HCT116 (cell line): ENCODE results near the gene CALHM3. TPM values are rescaled to one million over a fixed set of nuclear protein-coding genes. Genes with fewer than 3 reads are reported as not detected.

Experiments used
- ATAC-seq: fragments of 200-7000 bp; cut with Tn5 transposase; 2 replicates; pipeline ENCODE4 v1.9.1; 2020; ENCODE audit warnings: mild to moderate bottlenecking, moderate library complexity
- BruUV-seq: library from RNA; stranded (reverse); fragments of 400-500 nt; replicated peaks from 2 replicates; lab custom pipeline; 2021; lab: Mats Ljungman, UMichigan
- CTCF ChIA-PET: fragments of 300-600 bp; sonication (Branson Sonifier 250); formaldehyde crosslinking; loops from one replicate; lab custom pipeline; 2021; ENCODE audit warnings: antibody characterized with exemption; lab: Charles Lee
- POLR2A ChIA-PET: fragments of 300-600, 350-600 bp; sonication (Branson Sonifier 250); formaldehyde crosslinking; loops from one replicate; lab custom pipeline; 2021; ENCODE audit warnings: antibody characterized with exemption; lab: Charles Lee
- RAD21 ChIA-PET, 2 experiments: fragments of 300-600 bp; sonication (Branson Sonifier 250); formaldehyde crosslinking; loops; one replicate each; lab custom pipeline; 2023; ENCODE audit warnings: low total read pairs in 2 of 2; ENCODE audit not compliant: uncharacterized antibody in 2 of 2, unreplicated experiment in 2 of 2, low non-redundant PET in 1 of 2; lab: Charles Lee
- DNase-seq: peaks from one replicate; pipeline ENCODE4 v3.0.0-alpha.2; 2010; ENCODE audit warnings: low read depth, low spot score
- H2AFZ ChIP-seq: fragments of 200-600 bp; shearing (Covaris generic), sonication (generic); 2 replicates; pipeline ENCODE4 v1.6.1; 2017; ENCODE audit warnings: low read depth, mixed run types, mixed read lengths, antibody characterized with exemption, low read length; ENCODE audit not compliant: poor library complexity, severe bottlenecking
- H3K27ac ChIP-seq: 2 replicates; pipeline ENCODE4 v1.5.1; 2012; ENCODE audit warnings: low read depth, low read length
- H3K27me3 ChIP-seq: fragments of 200-600 bp; sonication (generic); 2 replicates; pipeline ENCODE4 v1.6.1; 2016; ENCODE audit warnings: mixed run types, low read length, mixed read lengths; ENCODE audit not compliant: insufficient read depth
- H3K36me3 ChIP-seq, 2 experiments: fragments of 200-500 bp in 1 of 2; fragments of 200-600 bp in 1 of 2; sonication (Bioruptor generic) in 1 of 2; sonication (generic) in 1 of 2; 2 replicates each; pipeline versions ENCODE4 v1.5.1 to v1.6.1; 2014 to 2016; ENCODE audit warnings: low read length in 2 of 2, inconsistent platforms in 1 of 2, mixed read lengths in 1 of 2, mixed run types in 1 of 2; ENCODE audit not compliant: insufficient read depth in 2 of 2, control insufficient read depth in 1 of 2
- H3K4me1 ChIP-seq, 2 experiments: fragments of 200-600 bp in 1 of 2; sonication (generic) in 1 of 2; 2 replicates each; pipeline versions ENCODE4 v1.5.1 to v1.6.1; 2012 to 2017; ENCODE audit warnings: low read length in 2 of 2, inconsistent platforms in 1 of 2, mild to moderate bottlenecking in 1 of 2, mixed read lengths in 1 of 2, mixed run types in 1 of 2, moderate library complexity in 1 of 2; ENCODE audit not compliant: insufficient read depth in 2 of 2, control insufficient read depth in 1 of 2
- H3K4me2 ChIP-seq: fragments of 200-600 bp; sonication (generic); 2 replicates; pipeline ENCODE4 v1.6.1; 2017; ENCODE audit warnings: mixed run types, low read length, mixed read lengths
- H3K4me3 ChIP-seq, 2 experiments: fragments of 200-600 bp in 1 of 2; sonication (generic) in 1 of 2; replicated peaks in 1 of 2; 2 replicates each; pipeline ENCODE4 v1.5.1; 2011 to 2016; ENCODE audit warnings: low read length in 2 of 2, control low read depth in 1 of 2, low read depth in 1 of 2, mild to moderate bottlenecking in 1 of 2, mixed read lengths in 1 of 2, mixed run types in 1 of 2
- H3K79me2 ChIP-seq: fragments of 200-600 bp; sonication (generic); 2 replicates; pipeline ENCODE4 v1.6.1; 2017; ENCODE audit warnings: mild to moderate bottlenecking, mixed run types, low read length, moderate library complexity, mixed read lengths; ENCODE audit not compliant: insufficient read depth
- H3K9ac ChIP-seq: fragments of 200-600 bp; sonication (generic); 2 replicates; pipeline ENCODE4 v1.6.1; 2016; ENCODE audit warnings: low read length, mixed read lengths
- H3K9me2 ChIP-seq: fragments of 200-600 bp; sonication (generic), shearing (Covaris generic); 2 replicates; pipeline ENCODE4 v1.6.1; 2017; ENCODE audit warnings: mixed run types, mild to moderate bottlenecking, moderate library complexity; ENCODE audit not compliant: insufficient read depth
- H3K9me3 ChIP-seq, 2 experiments: fragments of 200-500 bp in 1 of 2; fragments of 200-600 bp in 1 of 2; sonication (Bioruptor generic) in 1 of 2; sonication (generic) in 1 of 2; 2 replicates each; pipeline ENCODE4 v1.6.1; 2014 to 2017; ENCODE audit warnings: low read length in 2 of 2, mixed read lengths in 2 of 2, inconsistent platforms in 1 of 2, low read depth in 1 of 2, mild to moderate bottlenecking in 1 of 2, mixed run types in 1 of 2, moderate library complexity in 1 of 2; ENCODE audit not compliant: control insufficient read depth in 1 of 2, insufficient read depth in 1 of 2
- H4K20me1 ChIP-seq: fragments of 200-600 bp; sonication (generic), shearing (Covaris generic); 2 replicates; pipeline ENCODE4 v1.6.1; 2017; ENCODE audit warnings: mixed run types, mild to moderate bottlenecking, moderate library complexity; ENCODE audit not compliant: insufficient read depth
- CBX3 ChIP-seq: IDR thresholded peaks from 2 replicates; pipeline ENCODE4 v1.6.1; 2012; ENCODE audit warnings: low read depth
- EZH2phosphoT487 ChIP-seq: fragments of 200-600 bp; IDR thresholded peaks from 2 replicates; pipeline ENCODE4 v1.6.1; 2018; ENCODE audit warnings: antibody characterized with exemption, borderline replicate concordance
- FOSL1 ChIP-seq: IDR thresholded peaks from 2 replicates; pipeline ENCODE4 v1.6.1; 2012; ENCODE audit warnings: low read depth
- POLR2AphosphoS5 ChIP-seq: IDR thresholded peaks from 2 replicates; pipeline ENCODE4 v1.6.1; 2011; ENCODE audit warnings: mild to moderate bottlenecking, low read depth, low read length, moderate library complexity
- RAD21 ChIP-seq: IDR thresholded peaks from 2 replicates; pipeline ENCODE4 v1.6.1; 2012; ENCODE audit warnings: low read depth, mild to moderate bottlenecking
- SIN3A ChIP-seq: IDR thresholded peaks from 2 replicates; pipeline ENCODE4 v1.6.1; 2012; ENCODE audit warnings: low read depth
- SP1 ChIP-seq: IDR thresholded peaks from 2 replicates; pipeline ENCODE4 v1.6.1; 2012; ENCODE audit warnings: low read depth
- YY1 ChIP-seq: IDR thresholded peaks from 2 replicates; pipeline ENCODE4 v1.6.1; 2011; ENCODE audit warnings: low read length, low read depth, moderate library complexity, mild to moderate bottlenecking; ENCODE audit not compliant: insufficient replicate concordance; ENCODE audit errors: extremely low read depth
- intact Hi-C: fragments of 100-400 bp; cut with micrococcal nuclease; formaldehyde crosslinking; loops from 2 replicates; pipeline ENCODE4 v1.10.0; 2022
- total RNA-seq: library from RNA; stranded (reverse); gene quantifications from one replicate; pipeline ENCODE4 v1.2.1, GENCODE V29; 2021; ENCODE audit not compliant: unreplicated experiment
- TF ChIP-seq, protein P1 (sequence below): IDR thresholded peaks from 2 replicates; pipeline ENCODE4 v1.6.1; 2012
- TF ChIP-seq, protein P2 (sequence below): IDR thresholded peaks from 2 replicates; pipeline ENCODE4 v1.6.1; 2012
- TF ChIP-seq, protein P3 (sequence below), 3 experiments: fragments of 200-600 bp in 1 of 3; sonication (generic) in 1 of 3; IDR thresholded peaks in 2 of 3; conservative IDR thresholded peaks in 1 of 3; 2 replicates each; pipeline ENCODE4 v1.5.1; 2012 to 2017; ENCODE audit warnings: low read depth in 2 of 3, low read length in 2 of 3, antibody characterized with exemption in 1 of 3, borderline replicate concordance in 1 of 3, control low read depth in 1 of 3, mild to moderate bottlenecking in 1 of 3, mixed read lengths in 1 of 3, mixed run types in 1 of 3, moderate library complexity in 1 of 3; ENCODE audit not compliant: insufficient read depth in 1 of 3
- TF ChIP-seq, protein P4 (sequence below): IDR thresholded peaks from 2 replicates; pipeline ENCODE4 v1.6.1; 2011; ENCODE audit warnings: mild to moderate bottlenecking, low read length, moderate library complexity; ENCODE audit not compliant: insufficient replicate concordance; ENCODE audit errors: extremely low read depth
- TF ChIP-seq, protein P5 (sequence below): IDR thresholded peaks from 2 replicates; pipeline ENCODE4 v1.6.1; 2012; ENCODE audit warnings: low read depth

CALHM3 gene
- total RNA-seq, 1 experiment from 2014 or later, result 0.49 TPM

DNA sequence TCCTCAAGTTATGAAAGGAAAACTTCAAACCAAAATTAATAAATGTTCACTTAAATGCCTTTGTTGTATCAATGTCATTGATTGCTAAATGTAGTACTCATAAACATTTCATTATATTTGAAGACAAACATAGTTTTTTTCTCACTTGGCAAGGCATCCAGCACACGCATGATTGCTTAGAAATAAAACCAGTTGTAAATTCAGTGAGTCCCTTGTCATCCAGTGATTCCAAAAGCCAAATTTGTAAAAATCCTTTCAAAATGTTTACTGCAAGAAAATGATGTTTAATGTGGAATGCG, 8.3 kb upstream of the CALHM3 start:
- CTCF ChIA-PET, result interaction anchor here (1.9 kb wide), 1 partner anchor 16 kb away, joined by 5 read pairs; no protein-coding TSS in a partner anchor
- ATAC-seq, result no peak
- TF ChIP-seq, protein P1, sequence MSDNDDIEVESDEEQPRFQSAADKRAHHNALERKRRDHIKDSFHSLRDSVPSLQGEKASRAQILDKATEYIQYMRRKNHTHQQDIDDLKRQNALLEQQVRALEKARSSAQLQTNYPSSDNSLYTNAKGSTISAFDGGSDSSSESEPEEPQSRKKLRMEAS, result no peak
- TF ChIP-seq SP1 (no peak), EZH2phosphoT487 (no peak), FOSL1 (no peak), POLR2AphosphoS5 (no peak), CBX3 (no peak), YY1 (no peak), RAD21 (no peak), SIN3A (no peak)
- TF ChIP-seq, protein P2, sequence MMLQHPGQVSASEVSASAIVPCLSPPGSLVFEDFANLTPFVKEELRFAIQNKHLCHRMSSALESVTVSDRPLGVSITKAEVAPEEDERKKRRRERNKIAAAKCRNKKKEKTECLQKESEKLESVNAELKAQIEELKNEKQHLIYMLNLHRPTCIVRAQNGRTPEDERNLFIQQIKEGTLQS, result no peak
- TF ChIP-seq, protein P3, sequence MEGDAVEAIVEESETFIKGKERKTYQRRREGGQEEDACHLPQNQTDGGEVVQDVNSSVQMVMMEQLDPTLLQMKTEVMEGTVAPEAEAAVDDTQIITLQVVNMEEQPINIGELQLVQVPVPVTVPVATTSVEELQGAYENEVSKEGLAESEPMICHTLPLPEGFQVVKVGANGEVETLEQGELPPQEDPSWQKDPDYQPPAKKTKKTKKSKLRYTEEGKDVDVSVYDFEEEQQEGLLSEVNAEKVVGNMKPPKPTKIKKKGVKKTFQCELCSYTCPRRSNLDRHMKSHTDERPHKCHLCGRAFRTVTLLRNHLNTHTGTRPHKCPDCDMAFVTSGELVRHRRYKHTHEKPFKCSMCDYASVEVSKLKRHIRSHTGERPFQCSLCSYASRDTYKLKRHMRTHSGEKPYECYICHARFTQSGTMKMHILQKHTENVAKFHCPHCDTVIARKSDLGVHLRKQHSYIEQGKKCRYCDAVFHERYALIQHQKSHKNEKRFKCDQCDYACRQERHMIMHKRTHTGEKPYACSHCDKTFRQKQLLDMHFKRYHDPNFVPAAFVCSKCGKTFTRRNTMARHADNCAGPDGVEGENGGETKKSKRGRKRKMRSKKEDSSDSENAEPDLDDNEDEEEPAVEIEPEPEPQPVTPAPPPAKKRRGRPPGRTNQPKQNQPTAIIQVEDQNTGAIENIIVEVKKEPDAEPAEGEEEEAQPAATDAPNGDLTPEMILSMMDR (IDR thresholded peaks at IDR 0.05 in 2 of 3, conservative IDR thresholded peaks at IDR 0.05 in 1 of 3; ENCODE audit: borderline replicate concordance in 1 of 3, insufficient read depth in 1 of 3, low read depth in 2 of 3, low read length in 2 of 3), result no peak
- TF ChIP-seq, protein P4, sequence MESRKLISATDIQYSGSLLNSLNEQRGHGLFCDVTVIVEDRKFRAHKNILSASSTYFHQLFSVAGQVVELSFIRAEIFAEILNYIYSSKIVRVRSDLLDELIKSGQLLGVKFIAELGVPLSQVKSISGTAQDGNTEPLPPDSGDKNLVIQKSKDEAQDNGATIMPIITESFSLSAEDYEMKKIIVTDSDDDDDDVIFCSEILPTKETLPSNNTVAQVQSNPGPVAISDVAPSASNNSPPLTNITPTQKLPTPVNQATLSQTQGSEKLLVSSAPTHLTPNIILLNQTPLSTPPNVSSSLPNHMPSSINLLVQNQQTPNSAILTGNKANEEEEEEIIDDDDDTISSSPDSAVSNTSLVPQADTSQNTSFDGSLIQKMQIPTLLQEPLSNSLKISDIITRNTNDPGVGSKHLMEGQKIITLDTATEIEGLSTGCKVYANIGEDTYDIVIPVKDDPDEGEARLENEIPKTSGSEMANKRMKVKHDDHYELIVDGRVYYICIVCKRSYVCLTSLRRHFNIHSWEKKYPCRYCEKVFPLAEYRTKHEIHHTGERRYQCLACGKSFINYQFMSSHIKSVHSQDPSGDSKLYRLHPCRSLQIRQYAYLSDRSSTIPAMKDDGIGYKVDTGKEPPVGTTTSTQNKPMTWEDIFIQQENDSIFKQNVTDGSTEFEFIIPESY, result no peak
- TF ChIP-seq, protein P5, sequence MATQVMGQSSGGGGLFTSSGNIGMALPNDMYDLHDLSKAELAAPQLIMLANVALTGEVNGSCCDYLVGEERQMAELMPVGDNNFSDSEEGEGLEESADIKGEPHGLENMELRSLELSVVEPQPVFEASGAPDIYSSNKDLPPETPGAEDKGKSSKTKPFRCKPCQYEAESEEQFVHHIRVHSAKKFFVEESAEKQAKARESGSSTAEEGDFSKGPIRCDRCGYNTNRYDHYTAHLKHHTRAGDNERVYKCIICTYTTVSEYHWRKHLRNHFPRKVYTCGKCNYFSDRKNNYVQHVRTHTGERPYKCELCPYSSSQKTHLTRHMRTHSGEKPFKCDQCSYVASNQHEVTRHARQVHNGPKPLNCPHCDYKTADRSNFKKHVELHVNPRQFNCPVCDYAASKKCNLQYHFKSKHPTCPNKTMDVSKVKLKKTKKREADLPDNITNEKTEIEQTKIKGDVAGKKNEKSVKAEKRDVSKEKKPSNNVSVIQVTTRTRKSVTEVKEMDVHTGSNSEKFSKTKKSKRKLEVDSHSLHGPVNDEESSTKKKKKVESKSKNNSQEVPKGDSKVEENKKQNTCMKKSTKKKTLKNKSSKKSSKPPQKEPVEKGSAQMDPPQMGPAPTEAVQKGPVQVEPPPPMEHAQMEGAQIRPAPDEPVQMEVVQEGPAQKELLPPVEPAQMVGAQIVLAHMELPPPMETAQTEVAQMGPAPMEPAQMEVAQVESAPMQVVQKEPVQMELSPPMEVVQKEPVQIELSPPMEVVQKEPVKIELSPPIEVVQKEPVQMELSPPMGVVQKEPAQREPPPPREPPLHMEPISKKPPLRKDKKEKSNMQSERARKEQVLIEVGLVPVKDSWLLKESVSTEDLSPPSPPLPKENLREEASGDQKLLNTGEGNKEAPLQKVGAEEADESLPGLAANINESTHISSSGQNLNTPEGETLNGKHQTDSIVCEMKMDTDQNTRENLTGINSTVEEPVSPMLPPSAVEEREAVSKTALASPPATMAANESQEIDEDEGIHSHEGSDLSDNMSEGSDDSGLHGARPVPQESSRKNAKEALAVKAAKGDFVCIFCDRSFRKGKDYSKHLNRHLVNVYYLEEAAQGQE, result no peak
- TF ChIP-seq, all 23 proteins: peak for 0
- Histone ChIP-seq H2AFZ (no peak overlapping the region), H3K27me3 (no peaks in the 10 kb centered on the region), H3K27ac (no peak overlapping the region), H3K36me3 (no peaks in the 10 kb centered on the region), H3K4me1 (peaks cover 10 to 33% of the 10 kb centered on the region in 2 experiments), H3K4me2 (no peak overlapping the region), H3K9me2 (no peaks in the 10 kb centered on the region), H3K79me2 (no peaks in the 10 kb centered on the region), H3K9ac (no peak overlapping the region), H4K20me1 (no peaks in the 10 kb centered on the region), H3K9me3 (no peaks in the 10 kb centered on the region), H3K4me3 (no peak overlapping the region)
- DNase-seq, result no peak
- ChIA-PET RAD21 (no interaction called here), POLR2A (no interaction called here)
- intact Hi-C loops, result loop anchor here (5.0 to 10.0 kb wide), 2 partner anchors 245 to 753 kb away; no protein-coding TSS in a partner anchor
- no TSS peak for BruUV-seq
